A549 treated with dexamethasone at 1 μM for 4 hours (cell line): ENCODE measurements around the gene LAMP1. TPM values are rescaled to one million over a fixed set of nuclear protein-coding genes. Genes with fewer than 3 reads are reported as not detected.

Experiments used
- total RNA-seq: library from RNA; stranded (reverse); fragments of 200-300 nt; extraction: Qiagen RNA extraction; gene quantifications from 5 replicates; pipeline ENCODE4 v1.2.3, GENCODE V29; 2022

Gene LAMP1
- total RNA-seq: 71.5 to 96.8 TPM (median 94.8 TPM) in 5 replicates

GRCh38 chr13:113296823-113297369 is at the start of gene LAMP1:
TSS of gene LAMP1 (plus strand) at chr13:113297239. CDS start at chr13:113297435, 196 bp downstream.

Other genes starting within 250 kb of the LAMP1 start
- gene F7, start 191.4 kb upstream of the LAMP1 start, total RNA-seq: 0.05 to 0.16 TPM (median 0.07 TPM) in 5 replicates
- gene F10, start 174.4 kb upstream of the LAMP1 start, total RNA-seq: 0.06 to 0.07 TPM in 2 of 5 replicates, not detected in the others
- not detected in 5 replicates for gene PROZ, start 138.6 kb upstream of the LAMP1 start, total RNA-seq
- gene PCID2, start 88.6 kb upstream of the LAMP1 start, total RNA-seq: 35.1 to 40.3 TPM (median 37.7 TPM) in 5 replicates
- 46.8 to 55.4 TPM (median 51.1 TPM) in 5 replicates for gene CUL4A, start 87.6 kb upstream of the LAMP1 start, total RNA-seq
- gene GRTP1, start 66.9 kb downstream of the LAMP1 start, total RNA-seq: 1.9 to 2.2 TPM (median 2.0 TPM) in 5 replicates
- 14.8 to 17.4 TPM (median 16.5 TPM) in 5 replicates for gene ADPRHL1, start 156.2 kb downstream of the LAMP1 start, total RNA-seq
- 7.2 to 10.7 TPM (median 10.4 TPM) in 5 replicates for gene DCUN1D2, start 193.5 kb downstream of the LAMP1 start, total RNA-seq